ENCODE measurements around the gene RNF212.

The RNF212 gene

GRCh38 chr4:1153567-1154090 is 40.3 kb upstream of the RNF212 start:
- no peak overlapping the region for H3K4me3 ChIP-seq (ENCODE audit: low read length)
- DNase-seq (ENCODE audit: low read depth) = no peak
- TF ChIP-seq CTCF (IDR thresholded peaks at IDR 0.05; ENCODE audit: insufficient read depth, low read depth, low read length, missing control alignments) = no peak

GRCh38 chr4:1152290-1152689 is 38.9 kb upstream of the RNF212 start:
- DNase-seq (ENCODE audit: low read depth) = no peak
- no peak overlapping the region for H3K4me3 ChIP-seq (ENCODE audit: low read length)
- TF ChIP-seq CTCF (IDR thresholded peaks at IDR 0.05; ENCODE audit: insufficient read depth, low read depth, low read length, missing control alignments) = no peak

- no peak for TF ChIP-seq CTCF (IDR thresholded peaks at IDR 0.05; ENCODE audit: insufficient read depth, low read depth, low read length, missing control alignments)
- no peak for DNase-seq (ENCODE audit: low read depth)
- H3K4me3 ChIP-seq (ENCODE audit: low read length) = no peak overlapping the region
Observed at GRCh38 chr4:1151541-1151940, 38.2 kb upstream of the RNF212 start.

- H3K4me3 ChIP-seq (ENCODE audit: low read length) = no peak overlapping the region
- TF ChIP-seq CTCF (IDR thresholded peaks at IDR 0.05; ENCODE audit: insufficient read depth, low read depth, low read length, missing control alignments) = no peak
- no peak for DNase-seq (ENCODE audit: low read depth)
Observed at GRCh38 chr4:1150875-1151274, 37.5 kb upstream of the RNF212 start.

GRCh38 chr4:1139860-1140259 is 26.5 kb upstream of the RNF212 start:
- TF ChIP-seq CTCF (IDR thresholded peaks at IDR 0.05; ENCODE audit: insufficient read depth, low read depth, low read length, missing control alignments) = no peak
- no peak for DNase-seq (ENCODE audit: low read depth)
- H3K4me3 ChIP-seq (ENCODE audit: low read length) = no peak overlapping the region

- no peak for DNase-seq (ENCODE audit: low read depth)
- H3K4me3 ChIP-seq (ENCODE audit: low read length) = no peak overlapping the region
- no peak for TF ChIP-seq CTCF (IDR thresholded peaks at IDR 0.05; ENCODE audit: insufficient read depth, low read depth, low read length, missing control alignments)
Observed at GRCh38 chr4:1137850-1138249, 24.5 kb upstream of the RNF212 start.

- H3K4me3 ChIP-seq (ENCODE audit: low read length) = no peak overlapping the region
- no peak for DNase-seq (ENCODE audit: low read depth)
- TF ChIP-seq CTCF (IDR thresholded peaks at IDR 0.05; ENCODE audit: insufficient read depth, low read depth, low read length, missing control alignments) = no peak
Observed at GRCh38 chr4:1137063-1137776, 23.9 kb upstream of the RNF212 start.
